ENCODE data around the gene ADRA2A. TPM values are rescaled to one million over a fixed set of nuclear protein-coding genes. Genes with fewer than 3 reads are reported as not detected.

The ADRA2A gene
- total RNA-seq, 1 experiment from 2014 or later, result 1.7 TPM

DNA sequence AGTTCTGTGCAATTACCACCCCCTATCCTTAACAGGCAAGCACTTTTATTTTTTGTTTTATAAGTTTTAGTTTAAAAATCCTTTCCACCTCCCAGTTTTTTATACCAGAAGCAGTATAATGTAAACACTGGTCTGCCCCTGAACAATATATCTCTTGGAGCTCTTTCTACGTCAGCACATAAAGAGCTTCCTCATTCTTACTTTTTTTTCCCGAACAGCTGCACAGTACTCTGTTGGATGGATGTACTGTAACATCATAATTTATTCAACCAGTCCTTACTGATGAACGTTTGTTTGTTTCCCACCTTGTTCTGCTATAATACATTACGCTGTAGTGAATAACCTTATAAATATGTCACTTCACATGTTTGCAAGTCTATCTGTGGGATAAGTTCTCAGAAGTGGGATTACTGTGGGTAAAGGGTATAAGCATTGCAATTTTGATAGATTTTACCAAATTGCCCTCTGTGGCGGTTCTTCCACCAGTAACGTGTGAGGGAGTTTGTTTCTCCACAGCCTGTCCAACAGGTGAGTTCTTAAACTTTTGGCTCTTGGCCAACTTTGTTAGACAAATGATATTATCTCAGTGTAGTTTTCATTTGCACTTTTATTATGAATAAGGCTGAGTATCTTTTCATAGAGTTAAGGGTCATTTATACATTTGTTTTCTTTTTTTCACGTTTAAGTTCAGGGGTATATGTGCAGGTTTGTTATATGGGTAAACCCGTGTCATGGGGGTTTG lies 32.8 kb downstream of the ADRA2A start (continued):
- TF ChIP-seq FOXJ3 (CRISPR knock-in tag; IDR thresholded peaks at IDR 0.05; ENCODE audit: borderline replicate concordance), result no peak
- no peak for TF ChIP-seq ZNF423 (CRISPR knock-in tag; IDR thresholded peaks at IDR 0.05)
- TF ChIP-seq ZNF317 (CRISPR knock-in tag; IDR thresholded peaks at IDR 0.05; ENCODE audit: borderline replicate concordance, low read depth), result no peak
- no peak for TF ChIP-seq TEAD1 (CRISPR knock-in tag; IDR thresholded peaks at IDR 0.05)
- TF ChIP-seq IRF2 (CRISPR knock-in tag; IDR thresholded peaks at IDR 0.05; ENCODE audit: borderline replicate concordance, low read depth), result no peak
- TF ChIP-seq, protein P1, sequence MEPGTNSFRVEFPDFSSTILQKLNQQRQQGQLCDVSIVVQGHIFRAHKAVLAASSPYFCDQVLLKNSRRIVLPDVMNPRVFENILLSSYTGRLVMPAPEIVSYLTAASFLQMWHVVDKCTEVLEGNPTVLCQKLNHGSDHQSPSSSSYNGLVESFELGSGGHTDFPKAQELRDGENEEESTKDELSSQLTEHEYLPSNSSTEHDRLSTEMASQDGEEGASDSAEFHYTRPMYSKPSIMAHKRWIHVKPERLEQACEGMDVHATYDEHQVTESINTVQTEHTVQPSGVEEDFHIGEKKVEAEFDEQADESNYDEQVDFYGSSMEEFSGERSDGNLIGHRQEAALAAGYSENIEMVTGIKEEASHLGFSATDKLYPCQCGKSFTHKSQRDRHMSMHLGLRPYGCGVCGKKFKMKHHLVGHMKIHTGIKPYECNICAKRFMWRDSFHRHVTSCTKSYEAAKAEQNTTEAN (CRISPR knock-in tag; IDR thresholded peaks at IDR 0.05), result no peak
- TF ChIP-seq, protein P2, sequence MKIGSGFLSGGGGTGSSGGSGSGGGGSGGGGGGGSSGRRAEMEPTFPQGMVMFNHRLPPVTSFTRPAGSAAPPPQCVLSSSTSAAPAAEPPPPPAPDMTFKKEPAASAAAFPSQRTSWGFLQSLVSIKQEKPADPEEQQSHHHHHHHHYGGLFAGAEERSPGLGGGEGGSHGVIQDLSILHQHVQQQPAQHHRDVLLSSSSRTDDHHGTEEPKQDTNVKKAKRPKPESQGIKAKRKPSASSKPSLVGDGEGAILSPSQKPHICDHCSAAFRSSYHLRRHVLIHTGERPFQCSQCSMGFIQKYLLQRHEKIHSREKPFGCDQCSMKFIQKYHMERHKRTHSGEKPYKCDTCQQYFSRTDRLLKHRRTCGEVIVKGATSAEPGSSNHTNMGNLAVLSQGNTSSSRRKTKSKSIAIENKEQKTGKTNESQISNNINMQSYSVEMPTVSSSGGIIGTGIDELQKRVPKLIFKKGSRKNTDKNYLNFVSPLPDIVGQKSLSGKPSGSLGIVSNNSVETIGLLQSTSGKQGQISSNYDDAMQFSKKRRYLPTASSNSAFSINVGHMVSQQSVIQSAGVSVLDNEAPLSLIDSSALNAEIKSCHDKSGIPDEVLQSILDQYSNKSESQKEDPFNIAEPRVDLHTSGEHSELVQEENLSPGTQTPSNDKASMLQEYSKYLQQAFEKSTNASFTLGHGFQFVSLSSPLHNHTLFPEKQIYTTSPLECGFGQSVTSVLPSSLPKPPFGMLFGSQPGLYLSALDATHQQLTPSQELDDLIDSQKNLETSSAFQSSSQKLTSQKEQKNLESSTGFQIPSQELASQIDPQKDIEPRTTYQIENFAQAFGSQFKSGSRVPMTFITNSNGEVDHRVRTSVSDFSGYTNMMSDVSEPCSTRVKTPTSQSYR (CRISPR knock-in tag; IDR thresholded peaks at IDR 0.05), result no peak
- no peak for TF ChIP-seq ZNF138 (CRISPR knock-in tag; conservative IDR thresholded peaks at IDR 0.05)
- TF ChIP-seq SMAD4 (CRISPR knock-in tag; IDR thresholded peaks at IDR 0.05), result no peak

DNA sequence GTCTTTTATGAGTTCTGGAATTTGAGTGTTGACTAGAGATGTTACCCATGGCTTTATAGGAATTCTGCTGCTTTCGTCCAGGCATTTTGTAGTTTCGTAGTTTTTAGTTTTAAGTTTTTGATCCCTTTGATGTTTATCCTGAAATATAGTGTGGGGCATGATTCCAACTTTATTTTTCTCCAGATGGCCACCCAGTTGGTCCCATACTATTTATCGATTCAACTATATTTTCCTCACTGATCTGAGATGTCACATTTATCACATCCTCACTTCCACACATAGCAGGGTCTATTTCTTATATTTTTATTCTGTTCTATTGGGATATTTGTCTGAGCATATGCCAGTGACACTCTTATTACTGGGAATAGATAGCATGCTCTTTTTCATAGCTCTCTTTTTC lies 33.9 kb downstream of the ADRA2A start:
- Mint-ChIP-seq H3K27ac (no peak overlapping the region), H3K4me3 (no peak overlapping the region), H3K36me3 (no peaks in the 10 kb centered on the region), H3K9me3 (no peaks in the 10 kb centered on the region; the same call in 1 of the 2 replicates), H3K4me1 (peaks cover 3% of the 10 kb centered on the region), H3K27me3 (ENCODE audit: low read depth) (no peaks in the 10 kb centered on the region)
- no peak for ATAC-seq
- TF ChIP-seq ZNF263 (CRISPR knock-in tag; IDR thresholded peaks at IDR 0.05; ENCODE audit: low read depth), result no peak
- TF ChIP-seq, protein P3, sequence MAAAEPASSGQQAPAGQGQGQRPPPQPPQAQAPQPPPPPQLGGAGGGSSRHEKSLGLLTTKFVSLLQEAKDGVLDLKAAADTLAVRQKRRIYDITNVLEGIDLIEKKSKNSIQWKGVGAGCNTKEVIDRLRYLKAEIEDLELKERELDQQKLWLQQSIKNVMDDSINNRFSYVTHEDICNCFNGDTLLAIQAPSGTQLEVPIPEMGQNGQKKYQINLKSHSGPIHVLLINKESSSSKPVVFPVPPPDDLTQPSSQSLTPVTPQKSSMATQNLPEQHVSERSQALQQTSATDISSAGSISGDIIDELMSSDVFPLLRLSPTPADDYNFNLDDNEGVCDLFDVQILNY (CRISPR knock-in tag; IDR thresholded peaks at IDR 0.05), result no peak
- TF ChIP-seq, protein P4, sequence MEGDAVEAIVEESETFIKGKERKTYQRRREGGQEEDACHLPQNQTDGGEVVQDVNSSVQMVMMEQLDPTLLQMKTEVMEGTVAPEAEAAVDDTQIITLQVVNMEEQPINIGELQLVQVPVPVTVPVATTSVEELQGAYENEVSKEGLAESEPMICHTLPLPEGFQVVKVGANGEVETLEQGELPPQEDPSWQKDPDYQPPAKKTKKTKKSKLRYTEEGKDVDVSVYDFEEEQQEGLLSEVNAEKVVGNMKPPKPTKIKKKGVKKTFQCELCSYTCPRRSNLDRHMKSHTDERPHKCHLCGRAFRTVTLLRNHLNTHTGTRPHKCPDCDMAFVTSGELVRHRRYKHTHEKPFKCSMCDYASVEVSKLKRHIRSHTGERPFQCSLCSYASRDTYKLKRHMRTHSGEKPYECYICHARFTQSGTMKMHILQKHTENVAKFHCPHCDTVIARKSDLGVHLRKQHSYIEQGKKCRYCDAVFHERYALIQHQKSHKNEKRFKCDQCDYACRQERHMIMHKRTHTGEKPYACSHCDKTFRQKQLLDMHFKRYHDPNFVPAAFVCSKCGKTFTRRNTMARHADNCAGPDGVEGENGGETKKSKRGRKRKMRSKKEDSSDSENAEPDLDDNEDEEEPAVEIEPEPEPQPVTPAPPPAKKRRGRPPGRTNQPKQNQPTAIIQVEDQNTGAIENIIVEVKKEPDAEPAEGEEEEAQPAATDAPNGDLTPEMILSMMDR (IDR thresholded peaks at IDR 0.05), result no peak
- TF ChIP-seq GRHL2 (CRISPR knock-in tag; IDR thresholded peaks at IDR 0.05; ENCODE audit: insufficient replicate concordance, severe bottlenecking), result no peak
- no peak for DNase-seq (ENCODE audit: low spot score)
- CTCF ChIA-PET, result no interaction called here
- POLR2A ChIA-PET, result no interaction called here

DNA sequence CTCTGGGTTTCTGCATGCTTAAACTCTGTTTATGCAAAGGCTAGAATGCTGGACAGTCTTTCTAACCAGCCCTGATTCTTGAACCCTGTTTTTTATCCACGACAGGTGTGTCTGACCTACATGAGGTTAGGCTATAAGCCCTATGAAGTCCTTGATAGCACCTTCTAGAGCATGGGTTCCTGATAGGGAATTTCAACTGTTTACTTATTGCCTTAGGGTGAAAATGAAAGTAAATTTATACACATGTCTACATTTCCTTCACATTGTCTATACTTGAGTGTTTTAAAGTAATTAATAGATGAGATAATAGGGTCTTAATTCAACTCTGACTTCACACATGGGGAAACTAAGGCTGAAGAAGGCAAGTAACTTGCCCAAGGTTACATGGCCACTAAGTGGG lies 35.5 kb downstream of the ADRA2A start:
- H3K36me3 Mint-ChIP-seq, result no peaks in the 10 kb centered on the region
- ChIA-PET CTCF (no interaction called here), POLR2A (no interaction called here)
- no peak overlapping the region for H3K27ac Mint-ChIP-seq
- no peak for DNase-seq (ENCODE audit: low spot score)
- H3K27me3 Mint-ChIP-seq (ENCODE audit: low read depth), result no peaks in the 10 kb centered on the region
- H3K9me3 Mint-ChIP-seq, result no peaks in the 10 kb centered on the region; the same call in 1 of the 2 replicates
- peaks cover 3% of the 10 kb centered on the region for H3K4me1 Mint-ChIP-seq
- ATAC-seq, result no peak
- H3K4me3 Mint-ChIP-seq, result no peak overlapping the region
- TF ChIP-seq, protein P1 (CRISPR knock-in tag; IDR thresholded peaks at IDR 0.05), result no peak
- no peak for TF ChIP-seq NFATC4 (CRISPR knock-in tag; IDR thresholded peaks at IDR 0.05)
- no peak for TF ChIP-seq JAZF1 (CRISPR knock-in tag; IDR thresholded peaks at IDR 0.05)
- no peak for TF ChIP-seq CBFB (CRISPR knock-in tag; IDR thresholded peaks at IDR 0.05; ENCODE audit: low read depth)
- TF ChIP-seq, protein P5, sequence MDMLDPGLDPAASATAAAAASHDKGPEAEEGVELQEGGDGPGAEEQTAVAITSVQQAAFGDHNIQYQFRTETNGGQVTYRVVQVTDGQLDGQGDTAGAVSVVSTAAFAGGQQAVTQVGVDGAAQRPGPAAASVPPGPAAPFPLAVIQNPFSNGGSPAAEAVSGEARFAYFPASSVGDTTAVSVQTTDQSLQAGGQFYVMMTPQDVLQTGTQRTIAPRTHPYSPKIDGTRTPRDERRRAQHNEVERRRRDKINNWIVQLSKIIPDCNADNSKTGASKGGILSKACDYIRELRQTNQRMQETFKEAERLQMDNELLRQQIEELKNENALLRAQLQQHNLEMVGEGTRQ (CRISPR knock-in tag; IDR thresholded peaks at IDR 0.05), result no peak
- no peak for TF ChIP-seq ELF4 (CRISPR knock-in tag; IDR thresholded peaks at IDR 0.05; ENCODE audit: low read depth)
- no peak for TF ChIP-seq SP1 (CRISPR knock-in tag; conservative IDR thresholded peaks at IDR 0.05)
- TF ChIP-seq, protein P6, sequence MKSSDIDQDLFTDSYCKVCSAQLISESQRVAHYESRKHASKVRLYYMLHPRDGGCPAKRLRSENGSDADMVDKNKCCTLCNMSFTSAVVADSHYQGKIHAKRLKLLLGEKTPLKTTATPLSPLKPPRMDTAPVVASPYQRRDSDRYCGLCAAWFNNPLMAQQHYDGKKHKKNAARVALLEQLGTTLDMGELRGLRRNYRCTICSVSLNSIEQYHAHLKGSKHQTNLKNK (CRISPR knock-in tag; IDR thresholded peaks at IDR 0.05), result no peak
- TF ChIP-seq GTF2I (CRISPR knock-in tag; conservative IDR thresholded peaks at IDR 0.05), result no peak
- TF ChIP-seq, protein P7, sequence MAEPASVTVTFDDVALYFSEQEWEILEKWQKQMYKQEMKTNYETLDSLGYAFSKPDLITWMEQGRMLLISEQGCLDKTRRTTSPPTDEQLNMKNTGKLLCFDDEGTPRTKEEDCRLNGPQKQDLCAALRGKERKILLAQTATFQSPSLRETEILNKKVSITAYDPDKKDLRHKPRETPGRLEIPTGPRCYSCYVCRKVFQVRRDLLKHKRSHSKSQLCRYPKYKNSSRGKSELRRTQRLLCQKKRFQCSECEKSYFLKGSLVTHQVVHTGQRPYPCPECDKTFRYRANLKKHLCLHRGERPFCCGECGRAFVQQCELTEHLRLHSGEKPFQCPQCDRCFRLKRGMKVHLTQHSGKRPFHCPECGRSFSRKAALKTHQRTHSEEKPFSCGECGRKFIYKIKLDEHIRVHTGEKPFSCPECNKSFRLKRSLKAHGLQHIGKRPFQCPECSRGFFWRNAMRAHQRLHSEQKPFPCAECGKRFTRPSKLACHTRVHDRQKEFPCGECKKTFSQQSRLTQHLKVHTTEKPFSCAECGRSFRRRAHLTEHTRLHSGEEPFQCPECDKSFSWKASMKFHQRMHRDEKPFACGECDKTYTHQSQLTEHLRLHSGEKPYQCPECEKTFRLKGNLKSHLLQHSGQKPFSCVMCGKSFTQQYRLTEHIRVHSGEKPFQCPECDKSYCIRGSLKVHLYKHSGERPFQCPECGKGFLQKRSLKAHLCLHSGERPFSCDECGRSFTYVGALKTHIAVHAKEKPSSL (CRISPR knock-in tag; conservative IDR thresholded peaks at IDR 0.05), result no peak
